GM12891 (cell line): ENCODE results near the gene TMEM87A.

Experiments used
- PAX5 ChIP-seq: IDR thresholded peaks from 2 replicates; pipeline ENCODE4 v1.6.1; 2011; ENCODE audit warnings: low read length, moderate library complexity, mild to moderate bottlenecking; ENCODE audit not compliant: insufficient read depth, severe bottlenecking
- POLR2A ChIP-seq: IDR thresholded peaks from 2 replicates; pipeline ENCODE4 v1.6.1; 2011; ENCODE audit warnings: low read depth, low read length, control low read depth
- POLR2AphosphoS5 ChIP-seq: IDR thresholded peaks from 2 replicates; pipeline ENCODE4 v1.6.1; 2011; ENCODE audit warnings: low read depth, low read length, control low read depth
- POU2F2 ChIP-seq: IDR thresholded peaks from 2 replicates; pipeline ENCODE4 v1.6.1; 2011; ENCODE audit warnings: low read depth, mild to moderate bottlenecking, control low read depth, low read length, moderate library complexity
- SPI1 ChIP-seq: IDR thresholded peaks from 2 replicates; pipeline ENCODE4 v1.6.1; 2011; ENCODE audit warnings: low read depth, low read length, control low read depth
- TAF1 ChIP-seq: IDR thresholded peaks from 2 replicates; pipeline ENCODE4 v1.6.1; 2011; ENCODE audit warnings: low read depth, low read length, control low read depth

DNA sequence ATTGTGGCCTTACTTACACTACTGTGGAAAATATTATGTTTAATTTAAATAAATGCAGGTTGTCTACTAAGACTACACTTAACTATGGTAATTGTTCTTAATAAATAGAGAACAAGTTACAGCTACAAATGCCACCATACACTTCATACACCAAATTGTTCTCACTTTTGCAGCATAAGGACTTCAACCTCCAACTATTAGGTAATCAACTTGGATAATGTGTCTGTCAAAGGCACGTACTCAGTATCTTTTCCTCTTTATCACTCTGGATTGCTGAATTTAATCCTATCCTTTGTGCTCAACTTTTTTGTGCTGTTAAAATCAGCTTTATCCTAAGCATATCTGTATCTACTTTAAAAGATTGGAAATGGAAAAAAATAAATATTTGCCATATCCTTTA is 41.6 kb upstream of the TMEM87A start:
- no peak for TF ChIP-seq POLR2A
- no peak for TF ChIP-seq POLR2AphosphoS5
- no peak for TF ChIP-seq TAF1
- TF ChIP-seq PAX5: no peak
- TF ChIP-seq POU2F2: no peak
- no peak for TF ChIP-seq SPI1
